Ascending aorta (tissue), 2 donors: ENCODE data around the gene NDE1. TPM values are rescaled to one million over a fixed set of nuclear protein-coding genes. Genes with fewer than 3 reads are reported as not detected.
"Not testable (repeated sequence)": the region's sequence is repeated elsewhere in the genome, so short reads cannot be mapped to it uniquely, and the experiment has no call there.

Source experiments
- DNase-seq, 2 donors: peaks; one replicate each; pipeline ENCODE4 v3.0.0-alpha.2; 2019; ENCODE audit warnings: low spot score in 2 of 2
- H3K27ac ChIP-seq, 2 donors: fragments of 200-600 bp; sonication (generic); one replicate each; pipeline ENCODE4 v1.5.1; 2016 to 2017; ENCODE audit warnings: mild to moderate bottlenecking in 1 of 2
- H3K27me3 ChIP-seq: fragments of 200-600 bp; sonication (generic); one replicate; pipeline ENCODE4 v1.5.1; 2017
- H3K36me3 ChIP-seq, 2 donors: fragments of 200-600 bp; sonication (generic); one replicate each; pipeline ENCODE4 v1.5.1; 2016
- H3K4me1 ChIP-seq, 2 donors: fragments of 200-600 bp; sonication (generic); one replicate each; pipeline ENCODE4 v1.5.1; 2016 to 2017; ENCODE audit warnings: mild to moderate bottlenecking in 1 of 2
- H3K4me3 ChIP-seq, 2 donors: fragments of 200-600 bp; sonication (generic); one replicate each; pipeline ENCODE4 v1.5.1; 2016 to 2017; ENCODE audit warnings: mild to moderate bottlenecking in 1 of 2
- H3K9me3 ChIP-seq, 2 donors: fragments of 200-600 bp; sonication (generic); one replicate each; pipeline ENCODE4 v1.5.1; 2016
- intact Hi-C: fragments of 100-400 bp; cut with DNase I; formaldehyde crosslinking; loops from one replicate; pipeline ENCODE4 v1.15.1; 2023
- total RNA-seq: library from RNA; depleted of rRNA; stranded (reverse); fragments of >200 nt; gene quantifications from one replicate; pipeline ENCODE4 v1.1.0, GENCODE V29; 2016
- TF ChIP-seq, protein P1 (sequence below), 3 experiments: fragments of 200-600 bp in 2 of 3; fragments of 450-650 bp in 1 of 3; sonication (generic) in 2 of 3; IDR thresholded peaks; one replicate each; pipeline ENCODE4 v1.5.1; 2016 to 2019; ENCODE audit warnings: antibody characterized with exemption in 3 of 3, mild to moderate bottlenecking in 1 of 3, moderate library complexity in 1 of 3

NDE1 gene
- total RNA-seq, 1 donor from 2014 or later, result 21.9 TPM

GRCh38 chr16:15649727-15650018 is 372 bp upstream of the NDE1 start:
- TF ChIP-seq, protein P1, sequence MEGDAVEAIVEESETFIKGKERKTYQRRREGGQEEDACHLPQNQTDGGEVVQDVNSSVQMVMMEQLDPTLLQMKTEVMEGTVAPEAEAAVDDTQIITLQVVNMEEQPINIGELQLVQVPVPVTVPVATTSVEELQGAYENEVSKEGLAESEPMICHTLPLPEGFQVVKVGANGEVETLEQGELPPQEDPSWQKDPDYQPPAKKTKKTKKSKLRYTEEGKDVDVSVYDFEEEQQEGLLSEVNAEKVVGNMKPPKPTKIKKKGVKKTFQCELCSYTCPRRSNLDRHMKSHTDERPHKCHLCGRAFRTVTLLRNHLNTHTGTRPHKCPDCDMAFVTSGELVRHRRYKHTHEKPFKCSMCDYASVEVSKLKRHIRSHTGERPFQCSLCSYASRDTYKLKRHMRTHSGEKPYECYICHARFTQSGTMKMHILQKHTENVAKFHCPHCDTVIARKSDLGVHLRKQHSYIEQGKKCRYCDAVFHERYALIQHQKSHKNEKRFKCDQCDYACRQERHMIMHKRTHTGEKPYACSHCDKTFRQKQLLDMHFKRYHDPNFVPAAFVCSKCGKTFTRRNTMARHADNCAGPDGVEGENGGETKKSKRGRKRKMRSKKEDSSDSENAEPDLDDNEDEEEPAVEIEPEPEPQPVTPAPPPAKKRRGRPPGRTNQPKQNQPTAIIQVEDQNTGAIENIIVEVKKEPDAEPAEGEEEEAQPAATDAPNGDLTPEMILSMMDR (IDR thresholded peaks at IDR 0.05), result no peak
- intact Hi-C loops, result loop anchor here (1.0 to 2.0 kb wide), 2 partner anchors 23 to 55 kb away; no protein-coding TSS in a partner anchor
- no peaks in the 10 kb centered on the region for H3K9me3 ChIP-seq
- DNase-seq, result no peak
- H3K36me3 ChIP-seq, result no peaks in the 10 kb centered on the region
- peaks cover 0 to 6% of the 10 kb centered on the region in 2 donors for H3K4me1 ChIP-seq
- H3K4me3 ChIP-seq, result peak overlapping the region; percentile 68 to 71
- H3K27ac ChIP-seq, result peak overlapping the region; percentile 44 to 83
- H3K27me3 ChIP-seq, result no peaks in the 10 kb centered on the region

GRCh38 chr16:15650698-15651171 is 690 bp downstream of the NDE1 start:
- DNase-seq, result peak in 1 of 2 donors; percentile 65
- intact Hi-C loops, result loop anchor here (1.0 to 2.0 kb wide), 2 partner anchors 22 to 54 kb away; no protein-coding TSS in a partner anchor
- peak overlapping the region; percentile 68 to 71 for H3K4me3 ChIP-seq
- H3K27me3 ChIP-seq, result no peaks in the 10 kb centered on the region
- TF ChIP-seq, protein P1 (IDR thresholded peaks at IDR 0.05), result no peak
- H3K27ac ChIP-seq, result peak overlapping the region; percentile 83 to 85
- H3K9me3 ChIP-seq, result no peaks in the 10 kb centered on the region
- peaks cover 0 to 6% of the 10 kb centered on the region in 2 donors for H3K4me1 ChIP-seq
- no peaks in the 10 kb centered on the region for H3K36me3 ChIP-seq

- no peaks in the 10 kb centered on the region for H3K27me3 ChIP-seq
- H3K4me3 ChIP-seq, result no peak overlapping the region
- intact Hi-C loops, result no loop called here
- TF ChIP-seq, protein P1 (IDR thresholded peaks at IDR 0.05), result no peak
- peaks cover 0 to 6% of the 10 kb centered on the region in 2 donors for H3K4me1 ChIP-seq
- peak overlapping the region in 1 of 2 donors; percentile 19 for H3K27ac ChIP-seq
- no peak for DNase-seq
- no peaks in the 10 kb centered on the region for H3K36me3 ChIP-seq
- no peaks in the 10 kb centered on the region for H3K9me3 ChIP-seq
Measured at GRCh38 chr16:15652293-15653001, 2.4 kb downstream of the NDE1 start.

DNA sequence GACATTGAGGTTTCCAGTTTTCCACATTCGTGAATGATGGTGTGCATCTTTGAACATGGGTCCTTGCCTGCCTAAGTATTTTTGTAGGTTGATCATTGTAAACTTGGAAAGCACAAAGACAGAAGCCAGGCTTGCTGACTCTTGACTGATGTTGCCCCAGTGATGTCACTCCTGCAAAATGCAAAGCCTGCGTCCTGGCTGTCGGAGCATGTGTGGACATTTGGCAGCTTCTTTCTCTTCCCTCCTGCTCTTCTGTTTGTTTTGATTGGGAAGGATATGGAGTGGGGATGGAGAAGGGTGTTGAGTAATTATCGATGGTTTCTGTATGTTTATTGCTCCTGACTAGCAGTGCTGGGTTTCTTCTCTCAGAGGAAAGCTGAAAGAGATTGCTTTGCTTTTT is 3.2 kb downstream of the NDE1 start:
- no peaks in the 10 kb centered on the region for H3K27me3 ChIP-seq
- peak overlapping the region in 1 of 2 donors; percentile 19 for H3K27ac ChIP-seq
- TF ChIP-seq, protein P1 (IDR thresholded peaks at IDR 0.05), result no peak
- no peak overlapping the region for H3K4me3 ChIP-seq
- peaks cover 0 to 6% of the 10 kb centered on the region in 2 donors for H3K4me1 ChIP-seq
- peak in 1 of 2 donors; percentile 67 for DNase-seq
- H3K9me3 ChIP-seq, result no peaks in the 10 kb centered on the region
- H3K36me3 ChIP-seq, result no peaks in the 10 kb centered on the region
- intact Hi-C loops, result no loop called here

- H3K9me3 ChIP-seq, result no peaks in the 10 kb centered on the region
- H3K4me1 ChIP-seq, result peaks cover 0 to 3% of the 10 kb centered on the region in 2 donors
- TF ChIP-seq, protein P1 (IDR thresholded peaks at IDR 0.05), result no peak
- no peaks in the 10 kb centered on the region for H3K27me3 ChIP-seq
- no peaks in the 10 kb centered on the region for H3K36me3 ChIP-seq
- no peak overlapping the region for H3K27ac ChIP-seq
- intact Hi-C loops, result no loop called here
- H3K4me3 ChIP-seq, result no peak overlapping the region
- no peak for DNase-seq
Measured at GRCh38 chr16:15654591-15654990, 4.5 kb downstream of the NDE1 start.

- H3K4me3 ChIP-seq, H3K9me3 ChIP-seq, H3K27me3 ChIP-seq, DNase-seq, H3K36me3 ChIP-seq, H3K27ac ChIP-seq, intact Hi-C loops, H3K4me1 ChIP-seq: not testable (repeated sequence)
Measured at GRCh38 chr16:15655561-15655960, 5.5 kb downstream of the NDE1 start.
